Right lobe of liver (tissue), 4 donors: ENCODE results near the gene XRCC4.

Source experiments
- CTCF ChIP-seq, 4 donors: fragments of 200-600 bp in 3 of 4; fragments of 450-650 bp in 1 of 4; IDR thresholded peaks; one replicate each; pipeline versions ENCODE4 v1.5.1 to v1.8.0; 2016 to 2022; ENCODE audit warnings: antibody characterized with exemption in 4 of 4, mild to moderate bottlenecking in 2 of 4
- POLR2A ChIP-seq: fragments of 450-650 bp; IDR thresholded peaks from one replicate; pipeline ENCODE4 v1.6.1; 2017; ENCODE audit warnings: antibody characterized with exemption, mild to moderate bottlenecking
- donor health status: DM: no; HTN: no; CAD: no.
- donor health status: DM: no; HTN: no; CAD: no.
- donor health status: DM: no; HTN: yes; CAD: no.

GRCh38 chr5:83385812-83386211, 308.5 kb downstream of the XRCC4 start:
- TF ChIP-seq CTCF (IDR thresholded peaks at IDR 0.05) (no peak), POLR2A (no peak)
